ENCODE data around the gene PRKN. TPM values are rescaled to one million over a fixed set of nuclear protein-coding genes. Genes with fewer than 3 reads are reported as not detected.

Gene PRKN
- total and polyA plus RNA-seq, 9 of the 15 experiments (the other 6 are each of a cell fraction or from before 2014, with no cell fraction given) = 0.03 to 0.96 (median 0.15) TPM; not detected in 2

GRCh38 chr6:161963181-161963580 is 764.4 kb downstream of the PRKN start:
- Histone ChIP-seq H4K20me1 (replicated peaks; ENCODE audit: control insufficient read depth, insufficient read depth, low read length) (no peaks in the 10 kb centered on the region), H2AFZ (ENCODE audit: low read depth, low read length) (no peak overlapping the region), H3K9me1 (ENCODE audit: control insufficient read depth, insufficient read depth, low read length) (no peaks in the 10 kb centered on the region), H3K9me3 (replicated peaks; ENCODE audit: control insufficient read depth, insufficient read depth, low read depth, low read length) (no peaks in the 10 kb centered on the region), H3K27ac (ENCODE audit: extremely low read depth, low read depth, low read length) (no peak overlapping the region), H3K36me3 (ENCODE audit: control insufficient read depth, insufficient read depth, low read length) (no peaks in the 10 kb centered on the region), H3K4me3 (no peak overlapping the region), H3K79me2 (ENCODE audit: control insufficient read depth, insufficient read depth, low read length) (no peaks in the 10 kb centered on the region), H3K4me2 (ENCODE audit: insufficient read depth, low read length) (no peak overlapping the region), H3K27me3 (ENCODE audit: control insufficient read depth in 2 of 2, insufficient read depth in 2 of 2, low read length in 2 of 2) (no peaks in the 10 kb centered on the region), H3K4me1 (replicated peaks in 1 of 2; ENCODE audit: control insufficient read depth in 2 of 2, insufficient read depth in 2 of 2, low read length in 2 of 2) (no peaks in the 10 kb centered on the region), H3K9ac (ENCODE audit: insufficient read depth in 1 of 2, low read depth in 2 of 2, low read length in 2 of 2) (no peak overlapping the region)
- TF ChIP-seq ZNF384 (IDR thresholded peaks at IDR 0.05; ENCODE audit: low read depth, low read length) = no peak
- TF ChIP-seq ZNF143 (CRISPR knock-in tag; IDR thresholded peaks at IDR 0.05) = no peak
- no peak for TF ChIP-seq XRCC4 (IDR thresholded peaks at IDR 0.05; ENCODE audit: extremely low read depth, insufficient read depth, insufficient read length)
- no peak for TF ChIP-seq ZNF277 (CRISPR knock-in tag; IDR thresholded peaks at IDR 0.05; ENCODE audit: borderline replicate concordance)
- no peak for TF ChIP-seq MAX (CRISPR knock-in tag; IDR thresholded peaks at IDR 0.05)
- TF ChIP-seq IRF9 (tag; IDR thresholded peaks at IDR 0.05) = no peak
- no peak for TF ChIP-seq CREM (IDR thresholded peaks at IDR 0.05; ENCODE audit: low read depth)
- TF ChIP-seq ZFP36 (IDR thresholded peaks at IDR 0.05; ENCODE audit: low read depth, low read length, partially characterized antibody) = no peak
- no peak for TF ChIP-seq FOXM1 (IDR thresholded peaks at IDR 0.05; ENCODE audit: low read depth)
- TF ChIP-seq FOXM1 (CRISPR knock-in tag; IDR thresholded peaks at IDR 0.05; ENCODE audit: low read depth) = no peak
- TF ChIP-seq LARP7 (IDR thresholded peaks at IDR 0.05) = no peak
- no peak for TF ChIP-seq NFRKB (IDR thresholded peaks at IDR 0.05; ENCODE audit: low read depth)
- TF ChIP-seq HEY1 (CRISPR knock-in tag; IDR thresholded peaks at IDR 0.05; ENCODE audit: borderline replicate concordance) = no peak
- no peak for TF ChIP-seq ZBTB7A (IDR thresholded peaks at IDR 0.05; ENCODE audit: borderline replicate concordance, control insufficient read depth, low read depth, low read length)
- TF ChIP-seq KDM1A (IDR thresholded peaks at IDR 0.05) = no peak
- no TSS peak for BruUV-seq (replicated peaks)
- in situ Hi-C loops (cut with MboI) (no loop called here), intact Hi-C loops (cut with micrococcal nuclease) (no loop called here)
- no peak for FAIRE-seq
- under 1% methylated on average over 8 of the region's 8 CpGs for whole genome bisulfite sequencing (ENCODE audit: insufficient coverage, low coverage, missing lambda C conversion rate)
- no peak for DNase-seq (ENCODE audit: extremely low read depth in 1 of 4, low spot score in 3 of 4)
- ChIA-PET POLR2A (interaction anchor here (0.5 kb wide), 1 partner anchor 982 kb away, joined by 3 read pairs; no protein-coding TSS in a partner anchor), CTCF (ENCODE audit: low intra/inter-chr PET ratio) (no interaction called here)
- ATAC-seq = no peak
